GM19193 (cell line): ENCODE results near the gene DAAM1.

Experiments used
- POLR2A ChIP-seq: IDR thresholded peaks from 4 replicates; pipeline ENCODE4 v1.6.1; 2011; ENCODE audit not compliant: insufficient read depth, insufficient read length; ENCODE audit errors: extremely low read depth

DAAM1 gene

GRCh38 chr14:59188461-59189090, at the start of gene DAAM1:
Gene DAAM1 (plus strand): TSS chr14:59188667. CDS start chr14:59263478, 74,811 bp downstream.
- TF ChIP-seq POLR2A = peak; percentile 62

GRCh38 chr14:59139324-59139723, 49.1 kb upstream of the DAAM1 start:
- TF ChIP-seq POLR2A = no peak

GRCh38 chr14:59140106-59140843, 48.2 kb upstream of the DAAM1 start:
- no peak for TF ChIP-seq POLR2A

- TF ChIP-seq POLR2A = no peak
Measured at GRCh38 chr14:59146484-59146883, 42.0 kb upstream of the DAAM1 start.

GRCh38 chr14:59147007-59147406, 41.5 kb upstream of the DAAM1 start:
- TF ChIP-seq POLR2A = no peak

- TF ChIP-seq POLR2A = no peak
Measured at GRCh38 chr14:59148334-59148900, 40.0 kb upstream of the DAAM1 start.

- no peak for TF ChIP-seq POLR2A
Measured at GRCh38 chr14:59150990-59151389, 37.5 kb upstream of the DAAM1 start.

GRCh38 chr14:59154373-59154772, 34.1 kb upstream of the DAAM1 start:
- no peak for TF ChIP-seq POLR2A

GRCh38 chr14:59155886-59156285, 32.6 kb upstream of the DAAM1 start:
- TF ChIP-seq POLR2A = no peak

- TF ChIP-seq POLR2A = no peak
Measured at GRCh38 chr14:59159169-59159568, 29.3 kb upstream of the DAAM1 start.

- TF ChIP-seq POLR2A = no peak
Measured at GRCh38 chr14:59160506-59160905, 28.0 kb upstream of the DAAM1 start.

GRCh38 chr14:59161561-59162175, 26.8 kb upstream of the DAAM1 start:
- no peak for TF ChIP-seq POLR2A

GRCh38 chr14:59166258-59166657, 22.2 kb upstream of the DAAM1 start:
- TF ChIP-seq POLR2A = no peak

- TF ChIP-seq POLR2A = no peak
Measured at GRCh38 chr14:59175404-59175803, 13.1 kb upstream of the DAAM1 start.

GRCh38 chr14:59176765-59177164, 11.7 kb upstream of the DAAM1 start:
- TF ChIP-seq POLR2A = no peak
